Inflammatory macrophage (primary cell): ENCODE data around the gene ELF2.
"Not testable (repeated sequence)": the region's sequence is repeated elsewhere in the genome, so short reads cannot be mapped to it uniquely, and the experiment has no call there.

ENCODE experiments used
- DNase-seq, 2 donors: peaks; one replicate each; pipeline ENCODE4 v3.0.0-alpha.2; 2020 to 2022

Gene ELF2

DNA sequence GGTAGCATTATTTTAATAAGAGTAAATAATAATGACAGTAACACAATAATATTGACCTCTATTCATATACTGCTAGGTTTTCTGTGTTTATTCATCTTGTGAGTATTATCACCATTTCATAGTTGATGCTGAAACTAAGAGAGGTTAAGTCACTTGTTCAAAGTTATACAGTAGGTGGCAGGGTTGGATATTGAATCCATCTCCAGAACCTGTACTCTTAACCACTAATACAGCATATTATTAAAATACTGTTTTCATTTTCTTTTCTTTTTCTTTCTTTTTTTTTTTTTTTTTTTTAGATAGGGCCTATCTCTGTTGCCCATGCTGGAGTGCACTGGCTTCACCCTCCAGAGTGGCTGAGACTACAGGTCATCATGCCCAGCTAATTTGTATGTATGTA, 7.1 kb upstream of the ELF2 start:
- DNase-seq: peak; percentile 29 to 43

DNA sequence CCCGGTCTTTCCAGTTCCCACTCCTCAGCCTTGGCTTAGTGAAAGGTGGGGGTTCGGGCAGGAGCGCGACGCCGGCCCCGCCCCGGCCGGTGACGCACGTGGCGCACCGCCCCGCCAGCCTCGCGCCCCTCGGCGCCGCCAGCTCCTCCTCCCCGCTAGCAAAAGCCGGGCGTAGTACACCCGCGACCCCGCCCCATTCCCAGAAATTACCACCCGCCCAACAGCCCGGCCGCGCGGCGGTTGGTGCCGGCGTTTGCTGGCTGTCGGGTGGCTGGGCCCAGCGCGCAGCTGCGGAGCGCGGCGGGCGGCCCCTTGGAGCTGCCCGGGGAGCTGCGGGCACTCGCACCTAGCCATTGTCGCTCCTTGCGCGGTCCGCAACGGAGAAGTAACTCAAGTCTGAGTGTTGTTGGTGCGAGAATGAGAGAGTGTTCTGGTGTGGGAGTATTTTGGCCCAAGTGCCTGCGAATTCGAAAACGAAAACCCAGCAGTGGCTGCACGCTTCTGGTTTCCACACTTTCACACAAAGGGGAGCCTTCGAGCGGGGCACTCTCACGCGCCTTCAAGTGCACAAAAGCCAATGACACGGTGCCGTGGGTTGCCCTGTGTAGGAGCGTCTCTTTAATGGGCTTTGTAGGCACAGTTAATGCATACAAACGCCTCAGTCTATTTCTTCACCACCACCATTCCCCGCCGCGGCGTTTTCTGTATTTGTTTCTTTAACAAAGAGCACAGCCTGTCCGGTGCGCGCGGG, 1.0 kb upstream of the ELF2 start:
- peak; percentile 95 for DNase-seq

DNA sequence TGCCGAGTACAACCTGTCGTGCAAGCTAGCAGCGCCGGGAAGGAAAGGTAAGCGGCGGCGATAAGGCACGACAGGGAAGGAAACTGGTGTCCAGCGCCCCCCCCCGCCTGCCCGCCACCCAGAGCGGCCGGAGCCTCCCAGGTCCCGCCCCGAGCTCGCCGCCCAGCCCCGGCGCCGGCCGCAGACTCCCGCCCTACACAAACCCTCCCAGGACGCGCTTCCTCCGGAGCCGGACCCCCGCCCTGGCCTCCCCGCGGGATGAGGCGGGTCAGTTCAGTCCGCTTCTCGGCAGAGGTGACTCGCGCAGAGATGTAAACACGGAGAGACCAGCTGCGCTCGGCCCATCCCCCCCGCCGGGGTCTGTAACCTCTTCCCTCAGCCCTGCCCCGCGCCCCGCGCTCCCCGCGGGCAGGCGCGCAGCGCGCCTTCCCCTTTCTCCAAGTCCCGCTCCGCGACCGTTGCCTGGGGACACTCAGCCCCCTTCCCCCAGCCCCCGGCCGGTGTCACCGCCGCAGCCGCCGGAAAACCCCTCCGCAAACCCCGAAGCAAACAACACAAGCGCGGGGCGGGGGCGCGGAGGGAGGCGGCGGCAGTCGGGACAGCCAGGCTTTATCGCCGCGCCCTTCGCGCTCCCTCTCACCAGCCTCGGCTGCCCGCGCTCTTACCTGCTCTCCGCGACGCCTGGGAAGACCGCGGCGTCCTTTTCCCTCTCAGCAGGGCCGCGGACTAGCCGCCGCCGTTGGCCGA, 543 bp downstream of the ELF2 start:
- peak; percentile 67 to 73 for DNase-seq

DNA sequence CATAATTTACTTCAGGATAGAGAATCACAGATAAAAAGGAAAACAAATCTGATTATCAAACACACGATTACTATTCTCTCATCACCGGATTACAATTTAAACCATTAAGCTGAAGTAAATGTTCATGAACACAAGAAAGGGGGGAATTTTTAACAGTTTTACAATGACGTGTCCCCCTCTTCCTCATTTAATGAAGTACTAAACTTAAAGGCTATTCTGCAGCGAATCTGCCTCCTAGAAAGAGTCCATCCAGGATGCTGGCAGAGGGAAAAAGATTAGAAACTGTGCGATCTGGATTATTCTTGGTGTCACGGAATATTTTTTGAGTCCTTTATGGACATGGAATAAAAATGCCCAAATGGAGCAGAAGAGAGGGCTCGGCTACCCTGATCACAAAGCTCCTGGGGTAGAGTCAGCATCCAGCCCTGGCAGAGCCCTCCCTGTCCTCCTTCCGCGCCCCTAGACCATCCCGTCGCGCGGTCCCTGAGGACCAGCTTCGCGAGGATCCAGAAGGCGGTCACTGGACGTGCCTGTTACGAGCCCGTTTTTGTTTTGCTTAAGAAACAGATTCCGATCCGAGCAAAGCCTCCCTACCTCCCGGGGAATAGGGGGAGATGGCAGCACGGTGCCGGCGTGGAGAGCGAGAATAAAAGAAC, 1.2 kb downstream of the ELF2 start:
- DNase-seq: peak in 1 of 2 donors; percentile 23

DNA sequence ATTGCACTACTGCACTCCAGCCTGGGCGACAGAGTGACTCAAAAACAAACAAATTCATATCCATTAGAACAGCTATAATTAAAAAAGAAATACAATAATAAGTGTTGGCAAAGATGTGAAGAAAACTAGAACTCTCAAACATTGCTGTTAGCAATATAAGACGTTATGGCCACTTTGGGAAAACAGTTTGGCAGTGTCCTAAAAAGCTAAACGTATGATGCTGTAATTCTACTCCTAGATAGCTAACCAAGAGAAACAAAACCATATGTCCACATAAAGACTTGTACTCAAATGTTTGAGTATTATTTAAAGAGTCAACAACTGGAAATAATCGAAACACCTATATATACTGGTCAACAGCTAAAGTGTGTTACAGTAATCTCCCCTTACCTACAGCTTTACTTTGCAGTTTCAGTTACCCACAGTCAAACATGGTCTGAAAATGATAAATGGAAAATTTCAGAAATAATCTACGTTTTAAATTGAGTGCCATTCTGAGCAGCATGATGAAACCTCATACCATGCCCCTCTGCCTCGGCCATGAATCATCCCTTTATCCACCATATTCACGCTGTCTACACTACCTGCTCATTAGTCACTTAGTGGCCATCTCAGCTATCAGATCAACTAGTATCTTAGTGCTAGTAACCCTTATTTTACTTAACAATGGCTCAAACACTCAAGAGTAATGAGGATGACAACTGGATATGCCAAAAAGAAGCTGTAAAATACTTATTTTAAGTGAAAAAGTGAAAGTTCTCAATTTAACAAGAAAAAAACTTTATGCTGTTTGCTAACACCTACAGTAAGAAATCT, 4.9 kb downstream of the ELF2 start:
- no peak for DNase-seq

DNA sequence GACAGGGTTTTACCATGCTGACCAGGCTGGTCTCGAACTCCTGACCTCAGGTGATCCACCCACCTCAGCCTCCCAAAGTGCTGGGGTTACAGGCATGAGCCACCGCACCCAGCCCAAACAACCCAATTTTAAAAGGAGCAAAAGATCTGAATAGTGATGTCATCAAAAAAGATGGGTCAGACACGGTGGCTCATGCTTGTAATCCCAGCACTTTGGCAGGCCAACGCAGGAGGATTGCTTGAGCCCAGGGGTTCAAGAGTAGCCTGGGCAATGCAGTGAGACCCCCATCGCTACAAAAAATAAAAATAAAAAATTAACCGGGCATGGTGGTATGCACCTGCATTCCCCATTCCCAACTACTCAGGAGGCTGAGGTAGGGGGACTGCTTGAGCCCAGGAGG, 6.1 kb downstream of the ELF2 start:
- no peak for DNase-seq

DNA sequence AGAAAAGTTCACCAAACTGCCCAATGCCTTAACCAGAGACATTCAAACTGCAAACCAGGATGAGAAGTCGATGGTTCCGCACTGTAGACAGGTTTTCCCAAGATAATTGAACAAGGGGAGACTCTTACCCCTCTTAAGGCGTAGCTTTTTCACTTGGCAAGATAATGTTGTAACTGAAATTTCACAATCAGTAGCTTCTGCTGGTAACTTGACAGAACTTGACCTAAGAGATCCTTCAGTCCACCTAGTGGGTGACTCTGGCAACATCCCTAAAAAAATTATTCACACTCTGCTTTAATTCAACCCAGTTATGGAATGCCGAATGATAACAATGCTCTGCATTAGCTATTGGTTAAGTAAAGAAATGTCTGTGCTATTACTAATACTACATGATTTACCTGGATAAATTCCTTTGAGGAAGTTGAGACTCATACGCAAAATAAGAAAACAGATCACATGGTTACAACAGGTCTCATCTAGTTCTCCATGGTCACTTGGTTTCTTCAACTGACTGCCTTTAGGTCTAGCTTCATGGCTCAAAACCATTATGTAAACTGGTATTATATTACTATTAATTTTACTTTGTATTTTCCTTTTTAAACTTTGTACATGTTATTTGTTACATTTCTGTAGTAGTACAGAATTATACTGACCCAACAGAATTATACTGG, 9.1 kb downstream of the ELF2 start:
- DNase-seq: peak; percentile 69 to 88

DNA sequence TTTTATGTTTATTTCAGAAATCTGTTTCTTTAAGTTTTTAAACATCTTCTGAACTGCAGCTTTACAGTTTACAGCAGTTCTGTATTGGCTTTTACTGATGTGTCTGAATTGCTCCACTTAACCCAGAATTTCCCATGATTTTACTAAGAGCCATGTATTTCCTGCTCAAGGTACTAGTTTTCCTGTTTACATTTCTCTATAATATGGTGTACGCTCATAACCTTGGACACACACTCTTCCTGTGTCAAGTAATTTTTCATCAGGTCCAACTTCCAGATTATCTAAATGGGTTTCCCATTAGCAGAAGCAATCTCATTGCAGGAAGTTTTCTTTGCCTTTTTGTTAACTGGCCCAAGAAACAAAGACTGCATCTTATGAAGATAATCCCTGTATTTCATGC, 12.3 kb downstream of the ELF2 start:
- DNase-seq: no peak

DNA sequence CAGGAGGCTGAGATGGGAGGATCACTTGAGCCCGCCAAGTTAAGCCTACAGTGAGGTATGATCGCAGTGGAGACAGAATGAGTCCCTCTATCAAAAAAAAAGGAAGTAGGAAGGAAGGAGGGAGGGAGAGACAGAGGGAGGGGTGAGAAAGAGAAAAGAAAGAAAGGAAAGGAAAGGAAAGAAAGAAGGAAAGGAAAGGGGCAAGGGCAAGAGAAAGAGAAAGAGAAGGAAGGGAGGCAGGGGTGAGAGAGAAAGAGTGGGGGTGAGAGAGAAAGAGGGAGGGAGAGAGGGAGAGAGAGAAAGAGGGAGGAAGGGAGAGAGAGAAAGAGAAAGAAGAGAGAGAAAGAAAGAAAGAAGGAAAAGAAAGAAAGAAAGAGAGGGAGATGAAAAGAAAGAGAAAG, 13.2 kb downstream of the ELF2 start:
- no peak for DNase-seq

DNA sequence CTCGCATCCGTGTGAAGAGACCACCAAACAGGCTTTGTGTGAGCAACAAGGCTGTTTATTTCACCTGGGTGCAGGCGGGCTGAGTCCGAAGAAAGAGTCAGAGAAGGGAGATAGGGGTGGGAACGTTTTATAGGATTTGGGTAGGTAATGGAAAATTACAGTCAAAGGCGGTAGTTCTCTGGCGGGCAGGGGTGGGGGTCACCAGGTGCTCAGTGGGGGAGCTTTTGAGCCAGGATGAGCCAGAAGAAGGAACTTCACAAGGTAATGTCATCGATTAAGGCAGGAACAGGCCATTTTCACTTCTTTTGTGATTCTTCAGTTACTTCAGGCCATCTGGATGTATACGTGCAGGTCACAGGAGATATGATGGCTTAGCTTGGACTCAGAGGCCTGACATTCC, 19.0 kb downstream of the ELF2 start:
- not testable (repeated sequence) for DNase-seq

DNA sequence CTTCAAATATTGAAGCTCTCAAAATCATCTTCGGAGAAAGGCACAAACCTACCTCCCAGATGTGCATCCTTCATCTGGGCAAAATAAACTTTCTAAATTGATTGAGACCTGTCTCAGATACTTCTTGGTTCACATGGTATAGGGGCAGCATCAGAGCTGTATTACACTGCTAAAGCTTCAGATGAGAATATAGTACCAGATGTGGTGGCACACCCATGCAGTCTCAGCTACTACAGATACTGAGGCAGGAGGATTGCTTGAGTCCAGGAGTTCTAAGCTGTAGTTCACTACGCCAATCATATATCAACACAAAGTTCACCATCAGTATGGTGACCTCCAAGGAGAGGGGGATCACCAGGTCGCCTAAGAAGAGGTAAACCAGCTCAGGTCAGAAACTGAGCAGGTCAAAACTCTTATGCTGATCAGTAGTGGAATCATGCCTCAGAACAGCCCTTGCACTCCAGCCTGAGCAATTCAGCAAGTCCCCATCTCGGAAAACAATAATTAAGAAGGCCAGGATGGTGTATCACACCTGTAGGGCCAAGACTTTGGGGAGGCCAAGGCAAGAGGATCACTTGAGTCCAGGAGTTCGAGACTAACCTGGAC, 22.0 kb downstream of the ELF2 start:
- no peak for DNase-seq

DNA sequence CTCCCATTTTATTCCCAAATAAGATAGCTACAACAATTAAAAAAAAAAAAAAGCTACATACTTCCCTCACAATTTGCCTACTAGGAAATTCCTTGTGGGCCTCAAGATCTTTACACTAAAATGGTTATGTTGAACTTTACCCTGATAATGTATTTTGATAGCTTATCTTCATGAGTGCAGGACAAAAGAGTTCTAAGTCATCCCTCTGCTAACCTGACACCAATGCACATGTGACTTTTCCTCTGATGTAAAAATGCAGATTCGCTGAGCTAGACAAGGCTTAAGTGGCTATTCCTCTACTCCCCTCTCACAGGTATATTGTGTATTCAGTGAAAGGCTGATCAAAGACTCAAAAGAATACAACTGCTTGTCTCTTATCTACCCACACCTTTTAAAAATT, 22.5 kb downstream of the ELF2 start:
- DNase-seq: no peak

DNA sequence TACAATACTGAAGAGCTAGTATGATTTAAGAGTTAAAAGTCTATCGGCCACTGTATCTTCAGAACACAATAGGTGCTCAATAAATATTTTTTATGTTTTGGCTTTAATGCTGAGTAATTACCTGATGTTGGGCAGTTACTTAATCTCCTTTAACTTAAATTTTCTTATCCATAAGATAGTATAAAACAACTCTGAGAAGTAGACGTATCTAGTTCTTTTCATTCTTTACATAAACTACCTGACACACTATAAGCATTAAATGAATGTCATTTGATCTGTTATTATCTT, 22.9 kb downstream of the ELF2 start:
- DNase-seq: no peak

DNA sequence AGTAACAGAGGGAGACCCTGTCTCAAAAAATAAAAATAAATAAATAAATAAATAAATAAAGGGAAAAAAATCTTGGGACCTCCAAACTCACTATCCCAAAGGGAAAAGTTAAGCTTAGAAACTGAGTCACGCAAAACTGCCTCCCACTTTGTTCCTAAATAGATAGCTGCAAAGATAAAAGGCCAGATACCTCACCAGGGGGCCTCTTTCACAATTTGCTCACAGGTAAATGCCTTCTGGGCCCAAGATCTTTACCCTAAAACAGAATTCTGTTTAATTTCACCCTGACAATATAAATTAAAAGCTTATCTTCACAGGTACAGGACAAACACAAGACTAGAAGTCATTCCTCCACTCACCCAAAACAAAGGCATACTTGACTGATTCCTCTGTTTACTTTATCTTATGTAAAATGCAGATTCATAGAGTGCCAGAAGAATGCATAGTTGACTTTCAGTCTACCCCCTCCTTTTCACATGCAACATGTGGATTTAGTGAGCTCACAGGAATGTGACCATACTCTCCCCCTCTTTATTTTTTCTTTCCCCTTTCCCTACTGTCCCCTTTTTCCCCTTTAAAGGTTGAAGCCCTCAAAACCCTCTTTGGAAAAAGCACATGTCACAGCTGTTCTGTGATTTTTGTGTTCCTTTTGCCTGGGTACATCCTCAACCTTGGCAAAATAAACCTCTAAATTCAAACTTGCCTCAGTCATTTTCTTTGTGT, 23.4 kb downstream of the ELF2 start:
- DNase-seq: no peak

DNA sequence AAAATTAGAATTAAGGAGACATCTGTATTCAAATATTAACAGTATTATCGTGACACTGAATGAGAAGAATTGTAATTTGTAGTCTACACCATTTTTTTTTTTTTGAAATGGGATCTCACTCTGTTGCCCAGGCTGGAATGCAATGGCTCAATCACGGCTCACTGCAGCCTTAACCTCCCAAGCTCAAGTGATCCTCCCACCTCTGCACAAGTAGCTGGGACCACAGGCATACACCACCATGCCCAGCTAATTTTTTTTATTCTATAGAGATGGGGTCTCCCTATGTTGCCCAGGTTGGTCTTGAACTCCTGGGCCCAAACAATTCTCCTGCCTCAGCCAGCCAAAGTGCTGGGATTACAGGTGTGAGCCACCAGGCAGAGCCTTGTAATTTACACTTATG, 24.8 kb downstream of the ELF2 start:
- no peak for DNase-seq

DNA sequence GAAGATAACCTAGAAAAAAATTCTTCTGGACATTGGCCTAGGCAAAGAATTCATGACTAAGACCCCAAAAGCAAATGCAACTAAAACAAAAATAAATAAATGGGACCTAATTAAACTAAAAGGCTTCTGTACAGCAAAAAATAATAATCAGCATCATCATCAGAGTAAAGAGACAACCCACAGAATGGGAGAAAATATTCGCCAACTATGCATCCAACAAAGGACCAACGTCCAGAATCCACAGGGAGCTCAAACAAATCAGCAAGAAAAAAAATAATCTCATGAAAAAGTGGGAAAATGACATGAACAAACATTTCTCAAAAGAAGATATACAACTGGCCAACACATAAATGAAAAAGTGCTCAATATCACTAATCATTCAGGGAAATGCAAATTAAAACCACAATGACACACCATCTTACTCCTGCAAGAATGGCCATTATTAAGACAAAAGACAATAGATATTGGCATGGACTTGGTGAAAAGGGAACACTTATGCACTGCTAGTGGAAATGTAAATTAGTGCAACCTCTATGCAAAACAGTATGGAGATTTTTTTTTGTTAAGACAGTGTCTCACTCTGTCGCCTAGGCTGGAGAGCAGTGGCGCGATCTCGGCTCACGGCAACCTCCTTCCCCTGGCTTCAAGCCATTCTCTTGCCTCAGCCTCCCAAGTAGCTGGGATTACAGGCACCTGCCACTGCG, 29.9 kb downstream of the ELF2 start:
- no peak for DNase-seq

DNA sequence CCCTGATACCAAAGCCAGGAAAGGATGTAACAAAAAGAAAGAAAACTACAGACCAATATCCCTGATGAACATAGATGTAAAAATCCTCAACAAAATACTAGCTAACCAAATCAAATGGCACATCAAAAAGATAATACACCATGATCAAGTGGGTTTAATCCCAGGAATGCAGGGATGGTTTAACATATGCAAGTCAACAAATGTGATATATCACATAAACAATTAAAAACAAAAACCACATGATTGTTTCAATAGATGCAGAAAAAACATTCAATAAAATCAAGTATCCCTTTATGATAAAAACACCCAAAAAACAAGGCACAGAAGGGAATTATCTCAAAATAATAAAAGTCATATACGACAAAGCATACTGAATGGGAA, 31.5 kb downstream of the ELF2 start:
- no peak for DNase-seq

DNA sequence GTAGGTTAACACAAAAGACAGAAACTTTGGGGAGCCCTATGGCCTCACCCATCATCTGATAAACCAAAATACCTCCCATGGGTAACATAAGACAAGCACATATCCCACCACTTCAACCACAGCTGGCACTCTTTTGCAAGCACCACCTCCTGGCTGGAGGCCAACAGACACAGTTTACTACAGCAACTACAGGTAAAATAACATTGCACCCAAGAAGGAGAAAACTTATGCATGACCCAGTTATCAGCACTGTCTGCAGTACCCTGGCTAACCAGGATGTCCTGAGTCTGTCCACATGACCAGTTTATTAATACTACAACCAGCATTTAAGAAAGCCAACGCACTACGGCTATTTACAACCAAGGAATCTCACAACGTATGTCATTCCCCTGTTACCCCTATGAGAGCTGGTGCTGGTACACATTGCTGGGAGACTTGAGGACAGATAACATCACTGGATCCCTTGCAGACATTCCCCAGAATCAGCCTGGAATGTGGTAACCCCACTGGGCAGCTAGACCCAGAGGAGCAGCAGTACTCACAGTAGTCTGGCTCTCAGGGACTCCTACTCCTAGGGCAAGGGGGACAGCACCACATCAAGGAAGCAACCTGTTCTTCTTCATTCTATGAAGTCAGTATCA, 32.0 kb downstream of the ELF2 start:
- DNase-seq: no peak

DNA sequence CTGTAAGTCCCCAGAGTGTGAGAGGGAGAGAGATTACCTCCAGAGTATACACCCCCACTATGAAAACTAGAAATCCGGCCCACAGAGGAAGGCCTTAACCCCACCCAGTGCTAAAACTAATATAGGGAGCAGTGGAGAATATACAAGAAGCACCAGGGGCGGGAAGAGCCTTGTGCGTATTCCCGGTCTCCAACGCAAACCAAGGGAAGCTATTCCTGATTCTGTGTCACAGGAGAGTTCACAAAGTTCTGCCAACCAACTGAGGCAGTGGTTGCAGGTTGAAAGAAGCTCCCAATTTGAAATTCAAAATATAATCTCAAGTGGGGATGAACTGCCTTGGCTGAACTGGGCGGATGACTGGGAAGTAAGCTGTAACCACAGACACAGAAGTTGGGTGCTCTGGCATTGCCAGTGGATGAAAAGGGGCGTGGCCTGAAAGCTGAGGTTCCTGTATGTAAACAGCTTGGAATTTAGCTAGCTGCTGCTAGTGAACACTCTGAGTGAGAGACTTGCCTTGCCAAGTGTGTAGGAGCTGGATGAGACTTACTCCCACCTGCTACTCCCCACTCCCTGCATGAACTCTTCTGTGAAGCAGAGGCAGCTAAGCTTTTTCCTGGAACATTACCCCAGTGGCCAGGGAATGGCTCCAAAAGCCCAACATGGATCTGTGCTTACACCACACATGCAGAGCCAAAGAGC, 32.7 kb downstream of the ELF2 start:
- peak; percentile 81 to 84 for DNase-seq

DNA sequence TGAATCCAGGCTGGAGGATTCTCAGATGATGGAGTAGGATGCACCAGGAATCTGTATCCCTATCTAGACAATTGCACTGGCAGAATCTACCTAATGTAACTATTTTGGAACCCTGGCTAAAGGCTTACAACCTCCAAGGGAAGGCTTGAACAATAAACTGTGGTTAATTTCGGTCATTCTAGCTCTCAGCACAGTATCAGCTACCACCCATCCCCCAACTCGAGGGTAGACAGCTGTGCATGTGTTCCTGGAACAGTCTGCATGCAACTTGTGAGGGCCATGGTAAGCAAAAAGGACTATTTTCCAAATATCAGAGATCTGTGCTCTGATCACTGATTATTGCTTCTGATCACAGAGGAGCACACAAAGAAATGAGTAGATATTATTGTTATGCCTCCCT, 34.0 kb downstream of the ELF2 start:
- DNase-seq: no peak
